IMR-90 (cell line): ENCODE data around the gene SLC6A4. TPM values are rescaled to one million over a fixed set of nuclear protein-coding genes. Genes with fewer than 3 reads are reported as not detected.
A peak's percentile ranks its signal among the peaks of the same experiment; 100 is the strongest.

Experiments used
- ATAC-seq: fragments of 200-7000 bp; cut with Tn5 transposase; 2 replicates; pipeline ENCODE4 v1.9.1; 2020; ENCODE audit warnings: low read depth, mild to moderate bottlenecking, moderate library complexity
- BruUV-seq: library from RNA; stranded (reverse); fragments of 400-500 nt; replicated peaks from 2 replicates; lab custom pipeline; 2021; lab: Mats Ljungman, UMichigan
- CTCF ChIA-PET: fragments of 300-600 bp; formaldehyde crosslinking; extraction: SDS; loops from one replicate; lab custom pipeline; 2021; ENCODE audit warnings: antibody characterized with exemption; lab: Yijun Ruan, JAX
- POLR2A ChIA-PET: fragments of 300-600 bp; sonication (Branson Sonifier 250); formaldehyde crosslinking; loops from one replicate; lab custom pipeline; 2022; ENCODE audit warnings: antibody characterized with exemption; ENCODE audit not compliant: unreplicated experiment; lab: Charles Lee
- DNase-seq: peaks from one replicate; pipeline ENCODE4 v3.0.0; 2013
- H2AFZ ChIP-seq: replicated peaks from 2 replicates; pipeline ENCODE3; 2013; ENCODE audit warnings: low read length, mild to moderate bottlenecking; ENCODE audit not compliant: poor library complexity
- H2AK5ac ChIP-seq: 2 replicates; pipeline ENCODE4 v1.6.1; 2013; ENCODE audit warnings: low read depth, low read length, inconsistent platforms
- H2AK9ac ChIP-seq: replicated peaks from 2 replicates; pipeline ENCODE3; 2013; ENCODE audit warnings: mild to moderate bottlenecking, low read depth, low read length, moderate library complexity; ENCODE audit not compliant: poor library complexity
- H2BK120ac ChIP-seq: 2 replicates; pipeline ENCODE4 v1.6.1; 2013; ENCODE audit warnings: low read depth, low read length, inconsistent platforms
- H2BK15ac ChIP-seq: 3 replicates; pipeline ENCODE4 v1.6.1; 2013; ENCODE audit warnings: low read depth, low read length, inconsistent platforms
- H2BK20ac ChIP-seq: 2 replicates; pipeline ENCODE4 v1.6.1; 2013; ENCODE audit warnings: low read depth, mild to moderate bottlenecking, inconsistent platforms, low read length, moderate library complexity
- H2BK5ac ChIP-seq: 2 replicates; pipeline ENCODE4 v1.6.1; 2013; ENCODE audit warnings: mild to moderate bottlenecking, low read depth, low read length, inconsistent platforms; ENCODE audit not compliant: poor library complexity, severe bottlenecking
- H3K14ac ChIP-seq: replicated peaks from 2 replicates; pipeline ENCODE4 v1.6.1; 2013; ENCODE audit warnings: low read depth, low read length, inconsistent platforms
- H3K18ac ChIP-seq: 2 replicates; pipeline ENCODE4 v1.6.1; 2013; ENCODE audit warnings: low read depth, low read length, control low read depth
- H3K23ac ChIP-seq: 2 replicates; pipeline ENCODE4 v1.6.1; 2013; ENCODE audit warnings: low read depth, low read length, inconsistent platforms
- H3K27ac ChIP-seq: 2 replicates; pipeline ENCODE4 v1.5.1; 2013; ENCODE audit warnings: mild to moderate bottlenecking, control low read depth, low read length; ENCODE audit not compliant: insufficient read depth
- H3K27me3 ChIP-seq: 2 replicates; pipeline ENCODE4 v1.6.1; 2013; ENCODE audit warnings: low read length; ENCODE audit not compliant: control insufficient read depth, insufficient read depth
- H3K36me3 ChIP-seq: 2 replicates; pipeline ENCODE4 v1.6.1; 2013; ENCODE audit warnings: low read length, mixed read lengths; ENCODE audit not compliant: control insufficient read depth, insufficient read depth
- H3K4ac ChIP-seq: 2 replicates; pipeline ENCODE4 v1.6.1; 2013; ENCODE audit warnings: low read depth, low read length, inconsistent platforms
- H3K4me1 ChIP-seq: 2 replicates; pipeline ENCODE4 v1.6.1; 2013; ENCODE audit warnings: low read length, mixed read lengths; ENCODE audit not compliant: control insufficient read depth, insufficient read depth
- H3K4me2 ChIP-seq: 2 replicates; pipeline ENCODE4 v1.6.1; 2013; ENCODE audit warnings: low read depth, mild to moderate bottlenecking, control low read depth, low read length, moderate library complexity
- H3K4me3 ChIP-seq: 2 replicates; pipeline ENCODE4 v1.5.1; 2013; ENCODE audit warnings: low read depth, mild to moderate bottlenecking, control low read depth, low read length, moderate library complexity; ENCODE audit not compliant: insufficient read depth
- H3K56ac ChIP-seq: 2 replicates; pipeline ENCODE4 v1.6.1; 2013; ENCODE audit warnings: low read length, inconsistent platforms; ENCODE audit not compliant: insufficient read depth; ENCODE audit errors: extremely low read depth
- H3K79me1 ChIP-seq, 2 experiments: 2 replicates each; pipeline ENCODE4 v1.6.1; 2013; ENCODE audit warnings: low read length in 2 of 2, inconsistent platforms in 1 of 2, low read depth in 1 of 2
- H3K9ac ChIP-seq: 2 replicates; pipeline ENCODE4 v1.6.1; 2013; ENCODE audit warnings: low read depth, low read length, control low read depth
- H3K9me1 ChIP-seq: 2 replicates; pipeline ENCODE4 v1.6.1; 2013; ENCODE audit warnings: low read length, inconsistent platforms; ENCODE audit not compliant: insufficient read depth
- H3K9me3 ChIP-seq: 2 replicates; pipeline ENCODE4 v1.6.1; 2013; ENCODE audit warnings: low read length; ENCODE audit not compliant: control insufficient read depth, insufficient read depth
- H4K20me1 ChIP-seq: 2 replicates; pipeline ENCODE4 v1.6.1; 2013; ENCODE audit warnings: low read length, inconsistent platforms; ENCODE audit not compliant: insufficient read depth
- H4K5ac ChIP-seq: 2 replicates; pipeline ENCODE4 v1.6.1; 2013; ENCODE audit warnings: mild to moderate bottlenecking, low read depth, low read length, control low read depth
- H4K8ac ChIP-seq, 2 experiments: 2 replicates each; pipeline ENCODE4 v1.6.1; 2013; ENCODE audit warnings: low read depth in 2 of 2, low read length in 2 of 2, control low read depth in 1 of 2, inconsistent platforms in 1 of 2
- H4K91ac ChIP-seq: 2 replicates; pipeline ENCODE4 v1.6.1; 2013; ENCODE audit warnings: low read depth, low read length, inconsistent platforms; ENCODE audit not compliant: insufficient read depth
- FOS ChIP-seq: fragments of 150-350 bp; IDR thresholded peaks from 2 replicates; pipeline ENCODE4 v1.6.1; 2016; ENCODE audit warnings: low read depth, low read length
- MAZ ChIP-seq: IDR thresholded peaks from 2 replicates; pipeline ENCODE4 v1.6.1; 2012; ENCODE audit warnings: low read depth, mild to moderate bottlenecking, low read length, improper control_type of control experiment, moderate library complexity, borderline replicate concordance
- MXI1 ChIP-seq: IDR thresholded peaks from 2 replicates; pipeline ENCODE4 v1.6.1; 2012; ENCODE audit warnings: low read depth, mild to moderate bottlenecking, low read length, moderate library complexity, borderline replicate concordance
- NFE2L2 ChIP-seq: fragments of 150-350 bp; IDR thresholded peaks from 2 replicates; pipeline ENCODE4 v1.6.1; 2016; ENCODE audit warnings: low read depth, mild to moderate bottlenecking, low read length
- POLR2A ChIP-seq: IDR thresholded peaks from 2 replicates; pipeline ENCODE4 v1.6.1; 2012; ENCODE audit warnings: mild to moderate bottlenecking, low read depth, low read length
- WGBS, 2 experiments: methylation state at CpG; one replicate each; pipeline versions ENCODE4 v1.1.5 to v1.1.7; 2013; ENCODE audit warnings: missing lambda C conversion rate in 2 of 2; ENCODE audit not compliant: insufficient read length in 1 of 2; ENCODE audit errors: extremely low coverage in 2 of 2; 5-methylcytosine and 5-hydroxymethylcytosine counted together
- dilution Hi-C: fragments of 300-500 bp; cut with HindIII; formaldehyde crosslinking; loops from one replicate; pipeline ENCODE4 v1.14.3; 2018; ENCODE audit warnings: low sequenced_read_pairs; ENCODE audit not compliant: unreplicated experiment
- in situ Hi-C: fragments of 300-500 bp; cut with MboI; formaldehyde crosslinking; loops from 3 replicates; pipeline ENCODE4 v1.14.3; 2019; ENCODE audit warnings: low sequenced_read_pairs, inconsistent platforms, mixed read lengths
- intact Hi-C: fragments of 100-400 bp; cut with micrococcal nuclease; formaldehyde crosslinking; loops from 2 replicates; pipeline ENCODE4 v1.10.0; 2022
- polyA plus RNA-seq, 3 experiments: library from polyadenylated mRNA; depleted of rRNA; stranded (reverse); fragments of >200 nt; gene quantifications; 2 replicates each; pipeline ENCODE4 v1.2.3, GENCODE V29; 2012; ENCODE audit warnings: low replicate concordance in 1 of 3
- total RNA-seq: library from RNA; depleted of rRNA; stranded (reverse); fragments of >200 nt; gene quantifications from 2 replicates; pipeline ENCODE4 v1.2.3, GENCODE V29; 2012

The SLC6A4 gene
- total and polyA plus RNA-seq, 2 of the 4 experiments (the other 2 are of a cell fraction) = under 0.01 TPM; not detected in 1

GRCh38 chr17:30263552-30264333 is 28.2 kb upstream of the SLC6A4 start:
- intact Hi-C loops = no loop called here
- ChIA-PET CTCF (no interaction called here), POLR2A (no interaction called here)
- no peak overlapping the region for H2AK5ac ChIP-seq
- H3K36me3 ChIP-seq = peaks cover 19% of the 10 kb centered on the region
- no peak overlapping the region for H2BK20ac ChIP-seq
- H3K9ac ChIP-seq = no peak overlapping the region
- no peak overlapping the region for H3K4me2 ChIP-seq
- H3K4me1 ChIP-seq = peaks cover 3% of the 10 kb centered on the region
- TF ChIP-seq MXI1 = no peak
- no peak for TF ChIP-seq NFE2L2
- TF ChIP-seq FOS = no peak
- TF ChIP-seq POLR2A = no peak
- TF ChIP-seq MAZ = no peak
- no peak overlapping the region for H4K91ac ChIP-seq
- in situ Hi-C loops = no loop called here
- H3K27me3 ChIP-seq = no peaks in the 10 kb centered on the region
- dilution Hi-C loops = no loop called here
- H3K27ac ChIP-seq = no peak overlapping the region; the same call in 1 of the 2 replicates
- H2BK15ac ChIP-seq = no peak overlapping the region
- no peak overlapping the region for H2BK120ac ChIP-seq
- no peak overlapping the region for H2BK5ac ChIP-seq
- H3K4me3 ChIP-seq = no peak overlapping the region
- no peak overlapping the region for H3K56ac ChIP-seq
- DNase-seq = peak; percentile 57
- H3K79me1 ChIP-seq = peaks cover 5 to 15% of the 10 kb centered on the region in 2 experiments; a peak in 2 of 4 replicates
- H2AK9ac ChIP-seq = no peak overlapping the region
- ATAC-seq = peak; percentile 79
- H3K9me3 ChIP-seq = no peaks in the 10 kb centered on the region
- no peak overlapping the region for H3K4ac ChIP-seq
- no peak overlapping the region for H2AFZ ChIP-seq
- H4K20me1 ChIP-seq = no peaks in the 10 kb centered on the region
- no peak overlapping the region for H3K18ac ChIP-seq
- no peak overlapping the region for H4K5ac ChIP-seq
- H3K14ac ChIP-seq = no peak overlapping the region
- BruUV-seq = no TSS peak
- H3K23ac ChIP-seq = no peak overlapping the region
- H3K9me1 ChIP-seq = peaks cover 4% of the 10 kb centered on the region; the same call in 1 of the 2 replicates
- WGBS, 2 experiments = no CpG with 5 or more reads among the region's 2 CpGs
- H4K8ac ChIP-seq = no peak overlapping the region
